Ishikawa (cell line): ENCODE data around the gene DOCK8.

Experiments used
- CEBPB ChIP-seq: IDR thresholded peaks from 2 replicates; pipeline ENCODE4 v1.6.1; 2012
- CREB1 ChIP-seq: IDR thresholded peaks from 2 replicates; pipeline ENCODE4 v1.6.1; 2012; ENCODE audit warnings: low read depth
- EGR1 ChIP-seq: IDR thresholded peaks from 2 replicates; pipeline ENCODE4 v1.6.1; 2012
- EP300 ChIP-seq: IDR thresholded peaks from 2 replicates; pipeline ENCODE4 v1.6.1; 2012; ENCODE audit warnings: borderline replicate concordance
- FOXM1 ChIP-seq: IDR thresholded peaks from 2 replicates; pipeline ENCODE4 v1.6.1; 2012; ENCODE audit warnings: low read depth, borderline replicate concordance
- NFIC ChIP-seq: IDR thresholded peaks from 2 replicates; pipeline ENCODE4 v1.6.1; 2012
- RAD21 ChIP-seq: IDR thresholded peaks from 2 replicates; pipeline ENCODE4 v1.6.1; 2012; ENCODE audit warnings: low read depth
- TAF1 ChIP-seq: IDR thresholded peaks from 2 replicates; pipeline ENCODE4 v1.6.1; 2012; ENCODE audit warnings: low read depth, mild to moderate bottlenecking
- TCF12 ChIP-seq: IDR thresholded peaks from 2 replicates; pipeline ENCODE4 v1.6.1; 2012; ENCODE audit warnings: low read depth
- TEAD4 ChIP-seq: IDR thresholded peaks from 2 replicates; pipeline ENCODE4 v1.6.1; 2012
- YY1 ChIP-seq: IDR thresholded peaks from 2 replicates; pipeline ENCODE4 v1.6.1; 2012; ENCODE audit warnings: low read depth
- ZBTB7A ChIP-seq: IDR thresholded peaks from 2 replicates; pipeline ENCODE4 v1.6.1; 2012; ENCODE audit warnings: low read depth
- TF ChIP-seq, protein P1 (sequence below): IDR thresholded peaks from 2 replicates; pipeline ENCODE4 v1.6.1; 2012
- TF ChIP-seq, protein P2 (sequence below): IDR thresholded peaks from 2 replicates; pipeline ENCODE4 v1.6.1; 2012; ENCODE audit warnings: low read depth, mild to moderate bottlenecking
- TF ChIP-seq, protein P3 (sequence below): IDR thresholded peaks from 2 replicates; pipeline ENCODE4 v1.6.1; 2012

Gene DOCK8

DNA sequence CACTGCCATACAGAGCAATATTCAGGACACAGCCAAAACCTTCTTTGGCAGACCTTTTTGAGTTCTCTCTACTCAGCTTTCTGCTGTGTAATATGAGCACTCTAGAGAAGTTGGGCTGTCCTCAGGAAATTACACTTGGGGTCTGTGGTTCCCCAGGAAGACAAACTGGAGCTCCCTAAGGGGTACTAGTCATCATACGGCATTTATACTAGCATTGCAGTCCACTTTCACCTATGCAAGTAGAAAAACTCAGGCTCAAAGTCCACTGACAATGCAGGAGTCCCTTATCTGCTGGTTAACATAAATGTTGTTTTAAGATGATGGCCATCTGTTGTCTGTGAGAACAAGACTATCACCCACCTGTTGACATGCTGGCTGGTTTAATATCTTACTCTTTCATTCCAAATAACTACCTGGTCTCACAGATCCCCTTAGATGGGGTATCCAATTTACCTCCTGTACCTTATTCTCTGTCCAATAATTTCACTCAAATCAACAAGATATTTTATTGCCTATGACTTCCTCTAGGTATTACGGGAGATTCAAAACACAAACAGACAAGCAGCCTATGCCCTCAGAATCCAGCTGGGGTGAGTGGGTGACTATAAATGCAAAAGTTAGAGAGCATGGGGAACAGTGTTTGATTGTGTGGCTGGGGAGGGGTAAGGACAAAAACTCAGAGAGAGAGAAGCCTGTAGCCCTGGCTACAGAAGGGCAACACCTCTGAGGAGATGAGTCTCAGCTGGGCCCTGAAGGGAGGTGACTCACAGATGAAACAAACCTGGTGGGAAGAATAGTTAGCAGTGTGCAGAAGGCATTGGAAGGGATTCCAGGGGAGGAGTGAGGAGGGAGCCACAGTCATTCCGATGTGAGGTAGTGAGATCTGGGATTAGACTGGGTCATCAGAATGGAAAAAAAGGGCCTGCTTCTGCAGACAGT, 10.2 kb downstream of the DOCK8 start:
- no peak for TF ChIP-seq RAD21
- TF ChIP-seq, protein P1, sequence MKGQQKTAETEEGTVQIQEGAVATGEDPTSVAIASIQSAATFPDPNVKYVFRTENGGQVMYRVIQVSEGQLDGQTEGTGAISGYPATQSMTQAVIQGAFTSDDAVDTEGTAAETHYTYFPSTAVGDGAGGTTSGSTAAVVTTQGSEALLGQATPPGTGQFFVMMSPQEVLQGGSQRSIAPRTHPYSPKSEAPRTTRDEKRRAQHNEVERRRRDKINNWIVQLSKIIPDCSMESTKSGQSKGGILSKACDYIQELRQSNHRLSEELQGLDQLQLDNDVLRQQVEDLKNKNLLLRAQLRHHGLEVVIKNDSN: no peak
- no peak for TF ChIP-seq TAF1
- no peak for TF ChIP-seq TCF12
- TF ChIP-seq EP300: no peak
- TF ChIP-seq EGR1: no peak
- no peak for TF ChIP-seq TEAD4
- TF ChIP-seq FOXM1: no peak
- TF ChIP-seq, protein P2, sequence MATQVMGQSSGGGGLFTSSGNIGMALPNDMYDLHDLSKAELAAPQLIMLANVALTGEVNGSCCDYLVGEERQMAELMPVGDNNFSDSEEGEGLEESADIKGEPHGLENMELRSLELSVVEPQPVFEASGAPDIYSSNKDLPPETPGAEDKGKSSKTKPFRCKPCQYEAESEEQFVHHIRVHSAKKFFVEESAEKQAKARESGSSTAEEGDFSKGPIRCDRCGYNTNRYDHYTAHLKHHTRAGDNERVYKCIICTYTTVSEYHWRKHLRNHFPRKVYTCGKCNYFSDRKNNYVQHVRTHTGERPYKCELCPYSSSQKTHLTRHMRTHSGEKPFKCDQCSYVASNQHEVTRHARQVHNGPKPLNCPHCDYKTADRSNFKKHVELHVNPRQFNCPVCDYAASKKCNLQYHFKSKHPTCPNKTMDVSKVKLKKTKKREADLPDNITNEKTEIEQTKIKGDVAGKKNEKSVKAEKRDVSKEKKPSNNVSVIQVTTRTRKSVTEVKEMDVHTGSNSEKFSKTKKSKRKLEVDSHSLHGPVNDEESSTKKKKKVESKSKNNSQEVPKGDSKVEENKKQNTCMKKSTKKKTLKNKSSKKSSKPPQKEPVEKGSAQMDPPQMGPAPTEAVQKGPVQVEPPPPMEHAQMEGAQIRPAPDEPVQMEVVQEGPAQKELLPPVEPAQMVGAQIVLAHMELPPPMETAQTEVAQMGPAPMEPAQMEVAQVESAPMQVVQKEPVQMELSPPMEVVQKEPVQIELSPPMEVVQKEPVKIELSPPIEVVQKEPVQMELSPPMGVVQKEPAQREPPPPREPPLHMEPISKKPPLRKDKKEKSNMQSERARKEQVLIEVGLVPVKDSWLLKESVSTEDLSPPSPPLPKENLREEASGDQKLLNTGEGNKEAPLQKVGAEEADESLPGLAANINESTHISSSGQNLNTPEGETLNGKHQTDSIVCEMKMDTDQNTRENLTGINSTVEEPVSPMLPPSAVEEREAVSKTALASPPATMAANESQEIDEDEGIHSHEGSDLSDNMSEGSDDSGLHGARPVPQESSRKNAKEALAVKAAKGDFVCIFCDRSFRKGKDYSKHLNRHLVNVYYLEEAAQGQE: no peak
- TF ChIP-seq, protein P3, sequence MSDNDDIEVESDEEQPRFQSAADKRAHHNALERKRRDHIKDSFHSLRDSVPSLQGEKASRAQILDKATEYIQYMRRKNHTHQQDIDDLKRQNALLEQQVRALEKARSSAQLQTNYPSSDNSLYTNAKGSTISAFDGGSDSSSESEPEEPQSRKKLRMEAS: no peak
- TF ChIP-seq YY1: no peak
- TF ChIP-seq CREB1: no peak

DNA sequence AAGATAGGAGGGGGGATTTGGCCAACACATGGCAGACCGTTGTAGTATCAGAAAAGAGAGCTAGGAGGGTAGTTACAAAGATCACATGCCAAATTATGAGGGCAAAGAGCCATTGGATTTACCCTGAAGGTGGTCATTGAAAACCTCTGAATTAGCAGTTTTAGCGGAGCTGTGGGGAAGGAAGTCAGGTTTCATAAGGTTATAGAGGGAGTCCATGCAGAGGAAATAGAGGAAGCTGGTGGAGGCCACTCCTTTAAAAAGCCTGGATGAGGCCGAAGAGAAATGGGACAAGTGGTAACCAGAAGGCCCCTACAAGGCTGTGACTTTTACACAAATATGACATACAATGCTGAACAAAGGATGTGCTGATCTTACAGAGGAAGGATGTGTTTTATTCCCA, 13.2 kb downstream of the DOCK8 start:
- no peak for TF ChIP-seq TEAD4
- TF ChIP-seq, protein P3: no peak
- TF ChIP-seq CEBPB: no peak
- TF ChIP-seq FOXM1: no peak
- TF ChIP-seq TAF1: no peak
- TF ChIP-seq EGR1: no peak
- TF ChIP-seq ZBTB7A: no peak
- TF ChIP-seq YY1: no peak
- TF ChIP-seq RAD21: no peak

DNA sequence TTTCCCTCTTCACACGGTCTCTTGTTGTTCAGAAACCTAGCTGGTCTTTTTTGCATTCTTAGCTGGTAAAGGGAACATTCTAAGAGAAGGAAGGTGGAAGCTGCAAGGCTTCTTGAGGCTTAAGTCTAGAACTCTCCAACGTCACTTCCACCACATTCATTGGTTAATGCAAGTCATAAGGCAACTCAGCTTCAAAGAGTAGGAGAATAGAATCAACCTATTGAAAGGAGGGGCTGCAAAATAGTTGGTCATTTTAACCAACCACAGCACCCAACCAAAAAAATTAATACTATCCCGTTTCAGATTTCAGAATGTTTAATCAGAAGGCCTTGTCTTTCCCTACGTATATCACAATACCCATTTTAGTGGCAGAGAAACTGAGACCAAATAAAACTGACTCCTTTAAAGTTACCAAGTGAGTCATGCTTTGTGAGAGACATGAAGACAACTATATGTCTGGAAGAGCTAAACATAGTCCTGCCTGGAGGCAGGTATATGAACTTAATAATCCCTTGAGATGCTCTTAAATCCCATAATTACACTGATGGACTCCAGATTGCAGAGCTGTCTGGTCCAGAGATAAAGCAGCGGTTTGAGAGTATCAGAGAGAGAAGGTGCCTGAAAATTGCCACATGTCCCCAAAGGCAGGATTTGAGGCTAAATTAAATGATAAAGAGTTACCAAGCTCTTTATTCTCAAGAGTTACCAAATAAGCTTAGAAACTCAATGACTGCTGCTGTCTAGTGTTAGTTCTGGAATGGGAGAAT, 14.4 kb downstream of the DOCK8 start:
- TF ChIP-seq FOXM1 (no peak), RAD21 (no peak), NFIC (no peak), TEAD4 (no peak), TCF12 (no peak), EP300 (no peak), TAF1 (no peak), CEBPB (no peak), YY1 (no peak), CREB1 (no peak), EGR1 (no peak), ZBTB7A (no peak)
- TF ChIP-seq, protein P2: no peak
- TF ChIP-seq, protein P3: no peak
- TF ChIP-seq, protein P1: no peak

DNA sequence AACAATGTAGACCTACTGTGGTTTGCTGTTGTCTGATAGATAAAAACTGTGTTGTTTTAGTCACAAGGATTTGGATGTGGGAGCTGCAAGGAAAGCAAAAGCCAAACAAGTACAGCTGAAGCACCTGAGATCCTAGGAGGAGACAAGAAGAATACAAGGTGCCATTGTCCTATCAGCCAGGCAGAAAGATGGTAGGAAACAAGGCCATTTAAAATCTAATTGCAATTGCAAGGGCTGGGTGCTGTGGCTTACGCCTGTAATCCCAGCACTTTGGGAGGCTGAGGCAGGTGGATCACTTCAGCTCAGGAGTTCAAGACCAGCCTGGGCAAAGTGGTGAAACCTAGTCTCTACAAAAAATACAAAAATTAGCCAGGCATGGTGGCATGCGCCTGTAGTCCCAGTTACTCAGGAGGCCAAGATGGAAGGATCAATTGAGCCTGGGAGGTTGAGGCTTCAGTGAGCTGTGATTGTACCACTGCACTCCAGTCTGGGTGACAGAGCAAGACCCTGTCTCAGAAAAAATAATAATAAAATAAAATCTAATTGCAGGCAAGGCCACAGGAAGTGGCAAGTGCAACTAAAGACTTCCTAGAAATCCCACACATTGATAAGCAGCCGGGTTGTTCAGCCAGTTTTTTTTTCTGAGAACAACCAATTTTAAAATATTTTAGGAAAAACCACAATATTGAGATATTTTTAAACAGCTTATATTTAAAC, 22.6 kb downstream of the DOCK8 start:
- TF ChIP-seq TEAD4 (no peak), FOXM1 (no peak), NFIC (no peak), CEBPB (no peak), RAD21 (no peak), EGR1 (no peak), TAF1 (no peak), YY1 (no peak), ZBTB7A (no peak), CREB1 (no peak), EP300 (no peak), TCF12 (no peak)
- TF ChIP-seq, protein P3: no peak
- TF ChIP-seq, protein P1: no peak
- TF ChIP-seq, protein P2: no peak
